ENCODE results near the gene RTTN.

DNA sequence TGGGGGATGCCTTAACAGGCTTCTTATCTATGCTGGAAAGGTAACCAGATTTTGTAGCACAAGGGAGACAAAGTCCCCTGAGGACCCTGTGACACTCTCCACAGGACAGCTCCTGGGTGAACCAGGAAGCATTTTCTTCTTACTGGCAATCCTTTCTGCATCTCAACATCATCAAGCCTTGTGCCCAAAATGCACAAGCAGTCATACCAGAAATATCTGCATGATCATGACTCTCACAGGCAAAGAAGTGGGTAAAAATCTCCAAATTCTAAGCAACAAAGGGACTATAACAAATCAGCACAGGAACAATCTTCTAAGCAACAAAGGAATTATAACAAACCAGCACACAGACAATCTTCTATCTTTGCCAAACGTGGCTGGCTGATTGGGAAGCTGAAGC lies 158.7 kb downstream of the RTTN start:
- TF ChIP-seq, protein P1, sequence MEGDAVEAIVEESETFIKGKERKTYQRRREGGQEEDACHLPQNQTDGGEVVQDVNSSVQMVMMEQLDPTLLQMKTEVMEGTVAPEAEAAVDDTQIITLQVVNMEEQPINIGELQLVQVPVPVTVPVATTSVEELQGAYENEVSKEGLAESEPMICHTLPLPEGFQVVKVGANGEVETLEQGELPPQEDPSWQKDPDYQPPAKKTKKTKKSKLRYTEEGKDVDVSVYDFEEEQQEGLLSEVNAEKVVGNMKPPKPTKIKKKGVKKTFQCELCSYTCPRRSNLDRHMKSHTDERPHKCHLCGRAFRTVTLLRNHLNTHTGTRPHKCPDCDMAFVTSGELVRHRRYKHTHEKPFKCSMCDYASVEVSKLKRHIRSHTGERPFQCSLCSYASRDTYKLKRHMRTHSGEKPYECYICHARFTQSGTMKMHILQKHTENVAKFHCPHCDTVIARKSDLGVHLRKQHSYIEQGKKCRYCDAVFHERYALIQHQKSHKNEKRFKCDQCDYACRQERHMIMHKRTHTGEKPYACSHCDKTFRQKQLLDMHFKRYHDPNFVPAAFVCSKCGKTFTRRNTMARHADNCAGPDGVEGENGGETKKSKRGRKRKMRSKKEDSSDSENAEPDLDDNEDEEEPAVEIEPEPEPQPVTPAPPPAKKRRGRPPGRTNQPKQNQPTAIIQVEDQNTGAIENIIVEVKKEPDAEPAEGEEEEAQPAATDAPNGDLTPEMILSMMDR (IDR thresholded peaks at IDR 0.05), result no peak
- TF ChIP-seq POLR2A (IDR thresholded peaks at IDR 0.05), result no peak

All from testis (tissue), 2 donors.